SKM-1 treated with dmso at 0.1 percent for 144 hours (cell line): Measurements from ENCODE around the gene LEKR1.
"Not testable (repeated sequence)": the region's sequence is repeated elsewhere in the genome, so short reads cannot be mapped to it uniquely, and the experiment has no call there.

Source experiments
- DNase-seq: peaks from one replicate; lab custom pipeline; 2025; ENCODE audit not compliant: unreplicated experiment; lab: John Stamatoyannopoulos, UW

LEKR1 gene

DNA sequence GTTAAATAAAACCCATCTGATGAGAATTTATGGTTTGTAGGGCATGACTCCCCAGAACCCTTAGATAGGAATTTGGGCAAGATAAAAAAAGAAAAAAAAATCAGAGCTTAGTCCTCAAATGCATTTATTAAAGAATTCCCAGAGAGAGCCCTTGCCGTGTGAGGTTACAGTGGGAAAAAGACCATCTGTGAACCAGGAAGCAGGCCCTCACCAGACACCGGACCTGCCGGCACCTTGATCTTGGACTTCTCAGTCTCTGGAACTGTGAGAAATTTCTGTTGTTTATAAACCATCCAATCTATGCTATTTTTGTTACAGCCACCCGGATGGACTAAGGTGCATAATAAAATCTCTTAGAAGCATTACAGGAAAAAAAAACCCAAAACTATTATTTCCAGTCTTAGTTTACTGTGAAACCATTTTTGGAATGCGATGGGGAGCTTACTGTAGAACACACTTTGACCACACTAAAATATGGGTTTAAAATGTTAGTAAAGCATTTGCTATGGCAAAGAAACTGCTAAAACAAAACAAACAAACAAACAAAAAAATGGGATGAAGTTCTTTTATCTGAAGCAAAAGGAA, 72.2 kb downstream of the LEKR1 start:
- no peak for DNase-seq

DNA sequence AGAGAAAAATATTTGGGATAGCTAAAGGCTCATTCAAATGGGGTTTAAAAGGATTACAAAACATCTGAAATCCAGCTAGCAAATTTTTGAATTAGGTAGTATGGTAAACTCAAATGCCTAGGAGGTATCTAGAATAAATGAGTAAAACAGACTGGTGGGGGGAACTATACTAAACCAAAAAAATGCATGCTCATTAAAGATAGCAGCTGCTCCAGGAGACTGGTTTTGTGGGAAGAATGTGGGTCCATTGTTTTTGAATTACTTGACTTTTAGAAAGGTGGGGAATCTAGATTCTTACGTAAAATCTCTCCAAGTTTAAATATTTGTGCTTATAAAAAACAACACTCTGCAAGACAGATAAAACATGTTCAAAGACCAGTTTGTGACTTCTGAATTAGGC, 73.8 kb downstream of the LEKR1 start:
- no peak for DNase-seq

DNA sequence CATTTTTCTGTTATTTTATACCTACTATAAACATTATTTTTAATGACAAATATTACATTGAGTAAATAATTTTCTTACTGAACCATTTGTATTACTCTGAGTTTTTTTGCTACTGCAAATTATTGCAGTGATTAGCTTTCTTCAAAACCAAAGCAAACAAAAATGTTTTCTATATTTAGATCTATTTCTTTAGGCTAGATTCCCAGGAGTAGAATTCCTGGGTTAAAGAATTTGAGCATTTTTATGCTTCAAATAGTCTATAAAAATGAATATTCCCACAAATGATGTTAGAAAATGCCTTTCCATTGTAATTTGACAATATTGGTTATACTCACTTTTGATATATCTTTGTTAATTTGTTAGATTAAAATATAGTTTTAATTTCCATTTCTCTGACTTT, 76.8 kb downstream of the LEKR1 start:
- no peak for DNase-seq

DNA sequence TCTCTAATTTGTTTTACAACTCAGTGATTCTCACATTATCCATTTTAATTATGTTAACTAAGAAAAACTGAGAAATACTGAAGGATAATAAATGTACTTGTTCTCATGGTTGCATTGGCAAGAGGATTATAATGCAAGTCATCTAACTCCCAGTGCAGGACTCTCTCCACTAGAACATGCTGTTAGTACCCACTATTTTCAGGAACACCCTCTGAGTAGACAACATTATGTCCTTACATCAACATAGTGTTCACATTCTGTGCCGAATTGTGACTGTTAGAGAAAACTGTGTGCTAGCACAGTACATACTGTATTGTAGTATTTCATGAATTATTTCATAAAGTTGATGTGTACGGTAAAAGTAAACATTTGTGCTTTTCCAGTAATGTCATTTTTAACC, 80.1 kb downstream of the LEKR1 start:
- no peak for DNase-seq

DNA sequence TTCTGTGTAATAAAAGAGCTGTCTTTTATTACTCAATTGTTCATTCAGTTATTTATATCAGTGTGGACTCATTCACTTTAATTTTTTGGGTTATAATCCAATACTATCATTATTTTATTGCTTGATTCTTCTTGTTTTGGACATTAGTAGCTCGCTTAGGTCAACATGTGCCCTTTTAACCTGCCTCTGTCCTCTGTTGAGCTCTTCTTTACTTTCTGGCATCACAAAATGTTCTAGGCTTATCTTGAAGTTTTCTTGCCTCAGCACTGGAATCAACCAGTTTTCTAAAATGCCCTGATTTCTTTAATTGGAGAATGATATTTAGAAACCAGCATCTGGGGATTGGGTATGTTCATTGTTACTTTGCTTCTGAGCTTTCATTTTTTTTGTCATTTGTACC, 82.2 kb downstream of the LEKR1 start:
- DNase-seq, result no peak

DNA sequence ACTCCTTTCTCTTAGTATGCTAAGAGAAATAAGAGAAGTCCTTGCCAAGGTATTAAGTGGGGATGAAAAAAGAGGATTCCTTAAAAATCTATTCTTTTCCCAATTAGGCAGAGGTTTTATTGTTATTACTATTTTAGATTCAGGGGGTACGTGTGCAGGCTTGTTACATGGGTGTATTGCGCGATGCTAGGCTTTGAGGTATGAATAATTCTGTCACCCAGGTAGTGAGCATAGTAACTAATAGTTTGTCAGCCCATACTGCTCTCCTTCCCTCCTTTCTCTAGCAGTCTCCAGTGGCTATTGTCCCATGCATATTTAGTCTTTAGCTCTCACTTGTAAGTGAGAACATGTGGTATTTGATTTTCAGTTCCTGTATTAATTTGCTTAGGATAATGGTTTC, 83.9 kb downstream of the LEKR1 start:
- DNase-seq, result no peak

DNA sequence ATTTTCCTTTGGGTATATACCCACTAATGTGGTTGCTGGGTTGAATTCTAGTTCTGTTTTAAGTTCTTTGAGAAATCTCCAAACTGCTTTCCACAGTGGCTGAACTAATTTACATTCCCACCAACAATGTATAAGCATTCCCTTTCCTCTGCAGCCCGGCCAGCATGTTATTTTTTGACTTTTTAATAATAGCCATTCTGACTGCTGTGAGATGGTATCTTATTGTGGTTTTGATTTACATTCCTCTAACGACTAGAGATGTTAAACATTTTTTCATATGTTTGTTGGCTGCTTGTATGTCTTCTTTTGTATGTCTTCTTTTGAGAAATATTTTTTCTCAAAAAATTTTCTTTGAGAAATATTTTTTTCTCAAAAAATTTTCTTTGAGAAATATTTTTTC, 84.7 kb downstream of the LEKR1 start:
- not testable (repeated sequence) for DNase-seq

DNA sequence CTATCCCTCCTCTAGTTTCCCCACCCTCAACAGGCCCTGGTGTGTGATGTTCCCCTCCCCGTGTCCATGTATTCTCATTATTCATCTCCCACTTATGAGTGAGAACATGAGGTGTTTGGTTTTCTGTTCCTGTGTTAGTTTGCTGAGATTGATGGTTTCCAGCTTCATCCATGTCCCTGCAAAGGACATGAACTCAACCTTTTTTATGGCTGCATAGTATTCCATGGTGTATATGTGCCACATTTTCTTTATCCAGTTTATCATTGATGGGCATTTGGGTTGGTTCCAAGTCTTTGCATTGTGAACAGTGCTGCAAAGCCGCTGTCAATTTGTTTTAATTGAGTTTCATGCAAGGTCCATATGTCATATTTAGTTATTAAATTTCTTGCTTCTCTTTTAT, 88.1 kb downstream of the LEKR1 start:
- DNase-seq, result not testable (repeated sequence)

DNA sequence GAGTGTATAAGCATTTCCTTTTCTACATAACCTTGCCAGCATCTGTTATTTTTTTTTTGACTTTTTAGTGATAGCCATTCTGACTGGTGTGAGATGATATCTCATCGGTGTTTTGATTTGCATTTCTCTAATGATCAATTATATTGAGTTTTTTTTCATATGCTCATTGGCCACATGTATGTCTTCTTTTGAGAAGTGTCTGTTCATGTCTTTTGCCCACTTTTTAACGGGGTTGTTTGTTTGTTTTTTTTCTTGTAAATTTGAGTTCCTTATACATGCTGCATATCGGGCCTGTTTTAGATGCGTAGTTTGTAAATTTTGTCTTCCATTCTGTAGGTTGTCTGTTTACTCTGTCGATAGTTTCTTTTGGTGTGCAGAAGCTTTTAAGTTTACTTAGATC, 89.2 kb downstream of the LEKR1 start:
- no peak for DNase-seq

DNA sequence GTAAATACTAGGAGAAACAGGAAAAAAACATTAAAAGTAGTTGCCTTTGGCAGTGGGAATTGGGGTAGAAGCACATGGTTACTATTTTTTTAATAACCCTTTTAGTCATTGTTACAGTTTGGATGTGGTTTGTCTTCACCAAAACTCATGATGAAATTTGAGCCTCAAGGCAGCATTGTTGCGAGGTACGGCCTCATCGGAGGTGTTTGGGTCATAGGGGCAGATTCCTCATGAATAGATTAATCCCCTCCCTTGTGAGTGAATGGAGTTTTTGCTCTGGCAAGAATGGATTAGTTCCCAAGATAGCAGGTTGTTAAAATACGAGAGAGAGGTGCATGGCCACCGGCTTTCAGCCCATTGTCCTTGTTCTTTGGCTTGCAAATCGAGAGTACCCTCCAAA, 92.6 kb downstream of the LEKR1 start:
- DNase-seq, result no peak

DNA sequence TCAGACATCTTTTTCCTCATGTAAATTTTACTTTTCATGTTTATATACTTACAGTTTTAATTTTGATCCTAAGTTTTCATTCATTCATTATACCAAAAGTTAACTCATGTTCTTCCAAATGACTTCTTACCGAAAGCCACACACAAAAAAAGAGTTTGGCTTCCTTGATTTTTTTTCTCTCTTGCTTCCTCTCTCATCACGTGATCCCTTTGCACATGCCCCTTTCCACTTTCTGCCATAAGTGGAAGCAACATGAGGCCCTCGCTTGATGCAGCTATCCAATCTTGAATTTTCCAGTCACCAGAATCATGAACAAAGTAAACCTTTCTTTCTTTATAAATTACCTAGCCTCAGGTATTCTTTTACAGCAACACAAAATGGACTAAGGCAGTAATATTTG, 93.7 kb downstream of the LEKR1 start:
- DNase-seq, result no peak

DNA sequence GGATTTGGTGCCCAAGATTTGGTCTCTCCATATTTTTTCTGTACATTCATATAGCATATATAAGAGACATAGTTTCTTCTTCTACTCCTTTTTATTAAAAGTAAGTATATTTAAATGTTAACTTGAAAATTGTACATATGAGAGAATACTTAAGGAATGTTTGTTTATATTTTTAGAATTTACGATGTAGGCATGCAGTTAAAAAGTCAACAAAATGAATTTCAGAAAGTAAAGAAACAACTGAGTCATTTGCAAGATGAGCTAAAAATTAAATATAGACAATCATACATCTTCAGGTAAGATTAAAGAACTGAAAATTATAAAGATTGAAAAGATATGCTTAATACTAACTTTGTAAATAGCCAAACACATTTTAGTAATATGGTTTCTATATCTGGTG, 94.2 kb downstream of the LEKR1 start:
- DNase-seq, result no peak

DNA sequence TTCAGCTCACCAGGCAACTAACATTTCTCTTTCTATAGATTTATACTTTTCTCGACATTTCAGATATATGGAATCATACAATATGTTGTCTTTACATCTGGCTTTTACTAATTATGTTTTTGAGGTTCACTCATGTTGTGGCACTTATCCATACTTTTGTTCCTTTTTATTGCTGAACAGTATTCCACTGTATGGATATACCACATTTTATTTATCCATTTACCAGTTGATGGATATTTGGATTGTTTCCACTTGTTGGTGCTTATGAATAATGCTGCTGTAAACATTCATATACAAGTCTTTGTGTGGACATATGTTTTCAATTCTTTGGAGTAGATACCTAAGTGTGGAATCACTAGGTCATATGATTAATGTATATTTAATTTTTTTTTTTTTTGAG, 97.2 kb downstream of the LEKR1 start:
- DNase-seq, result no peak

DNA sequence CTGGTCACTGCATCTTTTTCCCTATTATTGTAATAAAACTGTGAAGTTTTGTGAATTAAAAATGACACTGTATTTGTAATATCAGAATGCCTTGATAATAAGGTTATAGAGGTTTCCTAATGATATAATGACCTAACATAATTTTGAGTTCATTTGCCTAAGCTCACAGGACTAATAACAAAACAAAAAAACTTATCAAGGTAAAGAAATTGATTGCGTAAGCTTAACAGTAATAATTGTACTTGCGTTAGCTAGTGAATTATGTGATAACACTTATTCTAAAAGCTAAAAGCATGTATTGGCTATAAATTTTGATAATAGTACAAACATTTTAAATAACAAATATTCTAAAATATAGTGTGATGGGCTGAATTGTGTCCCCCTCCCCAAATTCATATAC, 112.6 kb downstream of the LEKR1 start:
- no peak for DNase-seq

DNA sequence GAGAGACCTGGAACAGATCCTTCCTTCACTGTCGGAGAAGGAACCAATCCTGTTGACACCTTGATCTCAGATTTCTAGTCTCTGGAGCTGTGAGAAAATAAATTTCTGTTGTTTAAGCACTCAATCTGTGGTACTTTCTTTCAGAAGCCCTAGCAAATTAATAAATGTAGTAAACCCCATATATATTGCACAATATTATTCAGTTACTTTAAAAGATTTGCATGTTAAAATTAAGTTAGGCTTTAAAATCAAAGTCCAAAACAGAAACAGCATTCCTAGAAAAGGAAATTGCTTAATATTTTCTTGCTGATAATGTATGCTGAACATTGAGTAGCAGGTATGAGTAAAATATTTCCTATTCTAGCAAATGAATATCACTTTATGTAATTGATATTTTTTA, 113.2 kb downstream of the LEKR1 start:
- DNase-seq, result no peak

DNA sequence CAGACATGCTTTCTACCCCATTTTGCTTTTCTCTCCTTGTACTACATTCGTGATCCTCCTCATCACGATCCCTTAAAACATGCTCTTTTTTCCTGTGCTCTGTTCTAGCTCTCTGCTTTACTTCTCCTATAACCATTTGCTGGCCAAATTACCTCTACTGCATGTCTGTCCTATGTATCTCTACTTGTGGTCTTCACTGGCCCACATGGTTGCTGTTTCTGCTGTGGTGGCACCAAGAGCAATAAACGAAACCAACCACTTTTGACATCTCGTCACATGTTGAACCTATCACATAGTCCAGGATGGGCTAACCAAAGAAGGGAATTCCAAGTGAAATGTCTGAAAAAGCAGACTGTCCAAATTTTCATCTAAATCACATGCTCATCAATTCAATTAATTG, 115.2 kb downstream of the LEKR1 start:
- no peak for DNase-seq

DNA sequence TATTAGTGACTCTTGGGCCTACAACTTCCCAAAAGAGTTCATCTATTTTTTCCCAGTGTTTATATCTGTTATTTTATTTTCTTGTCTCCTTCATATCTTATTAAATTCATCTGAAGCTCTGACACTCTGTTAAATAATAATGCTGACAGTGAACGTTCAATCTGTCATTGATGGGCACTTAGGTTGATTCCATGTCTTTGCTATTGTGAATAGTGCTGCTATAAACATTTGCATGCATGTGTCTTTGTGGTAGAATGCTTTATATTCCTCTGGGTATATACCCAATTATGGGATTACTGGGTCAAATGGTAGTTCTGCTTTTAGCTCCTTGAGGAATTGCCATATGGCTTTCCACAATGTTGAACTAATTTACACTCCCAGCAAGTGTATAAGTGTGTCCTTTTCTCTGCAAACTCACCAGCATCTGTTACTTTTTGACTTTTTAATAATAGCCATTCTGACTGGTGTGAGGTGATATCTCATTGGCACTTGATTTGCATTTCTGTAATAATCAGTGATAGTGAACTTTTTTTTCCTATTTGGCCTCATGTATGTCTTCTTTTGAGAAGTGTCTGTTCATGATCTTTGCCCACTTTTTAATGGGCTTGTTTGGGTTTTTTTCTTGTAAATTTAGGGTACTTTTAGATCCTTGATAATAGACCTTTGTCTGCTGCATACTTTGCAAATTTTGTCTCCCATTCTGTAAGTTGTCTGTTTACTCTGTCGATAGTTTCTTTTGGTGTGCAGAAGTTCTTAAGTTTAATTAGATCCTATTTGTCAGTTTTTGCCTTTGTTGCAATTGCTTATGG, 122.5 kb downstream of the LEKR1 start:
- no peak for DNase-seq

DNA sequence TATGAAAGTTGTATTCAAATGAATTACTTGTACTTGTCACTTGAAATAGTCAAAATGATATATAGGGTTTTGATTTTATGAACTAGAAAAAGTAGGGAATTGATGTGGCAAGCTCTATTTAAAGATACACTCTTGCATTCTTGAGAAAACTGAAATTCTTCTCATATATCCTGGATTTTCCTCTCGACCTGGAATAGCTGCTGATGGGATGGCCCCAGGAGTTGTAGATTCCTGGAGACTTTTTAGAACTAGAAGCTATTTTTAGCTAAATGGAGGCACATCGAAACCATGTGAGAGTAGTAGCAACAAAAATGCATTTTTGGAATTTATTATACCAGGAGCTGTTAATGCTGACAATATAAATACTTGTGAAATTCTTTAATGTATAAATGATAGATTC, 125.9 kb downstream of the LEKR1 start:
- no peak for DNase-seq

DNA sequence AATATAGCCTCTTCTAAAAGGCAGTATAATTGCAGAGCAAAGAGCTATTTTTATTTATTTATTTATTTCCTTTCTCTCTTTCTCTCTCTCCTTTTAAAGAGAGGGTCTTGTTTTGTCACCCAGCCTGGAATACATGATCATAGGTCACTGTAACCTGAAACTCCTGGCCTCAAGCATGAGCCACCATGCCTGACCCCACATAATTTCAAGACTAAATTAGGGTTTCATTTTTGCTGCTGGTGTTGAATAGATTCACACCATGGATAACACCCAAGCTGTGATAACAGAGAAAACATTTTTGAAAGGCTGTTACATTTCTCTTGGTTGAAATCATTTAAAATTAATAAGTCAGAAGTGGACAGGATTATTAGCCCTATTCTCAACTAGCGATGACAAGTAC, 131.6 kb downstream of the LEKR1 start:
- no peak for DNase-seq

DNA sequence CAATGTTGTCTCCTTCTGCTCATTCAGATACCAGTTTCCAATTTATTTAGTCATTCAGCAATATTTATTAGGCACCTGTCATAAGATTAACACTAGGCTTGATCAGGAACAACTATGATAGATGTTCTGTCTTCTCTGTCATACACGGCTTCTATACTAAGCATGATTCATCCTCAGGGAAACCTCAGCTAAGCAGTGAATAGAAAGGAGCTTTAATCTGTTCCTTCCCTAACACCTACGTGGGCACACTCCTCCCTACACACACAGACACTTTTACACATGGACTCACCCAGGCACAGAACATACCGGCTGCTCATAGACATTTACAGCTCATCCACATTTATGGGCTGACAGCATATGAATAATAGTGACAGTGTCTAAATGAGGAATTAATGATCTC, 136.9 kb downstream of the LEKR1 start:
- DNase-seq, result no peak

DNA sequence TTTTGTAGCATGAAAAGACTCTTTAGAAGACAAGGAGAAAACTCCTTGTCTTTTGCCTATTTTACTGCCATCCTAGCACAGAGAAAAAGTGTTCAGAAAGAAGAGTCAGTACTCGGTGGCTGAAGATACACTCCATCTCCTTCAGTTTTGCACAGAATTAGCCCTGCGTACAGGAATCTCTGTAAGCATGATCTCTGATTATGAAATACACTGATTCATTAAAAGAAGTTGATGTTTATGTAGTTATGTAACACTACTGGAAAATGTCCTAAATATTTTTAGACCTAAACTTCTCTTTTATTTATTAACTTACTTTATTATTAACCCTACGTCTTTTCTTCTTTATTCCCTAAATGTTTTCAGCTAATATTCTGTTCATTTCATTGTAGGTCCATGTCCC, 138.4 kb downstream of the LEKR1 start:
- DNase-seq, result no peak

DNA sequence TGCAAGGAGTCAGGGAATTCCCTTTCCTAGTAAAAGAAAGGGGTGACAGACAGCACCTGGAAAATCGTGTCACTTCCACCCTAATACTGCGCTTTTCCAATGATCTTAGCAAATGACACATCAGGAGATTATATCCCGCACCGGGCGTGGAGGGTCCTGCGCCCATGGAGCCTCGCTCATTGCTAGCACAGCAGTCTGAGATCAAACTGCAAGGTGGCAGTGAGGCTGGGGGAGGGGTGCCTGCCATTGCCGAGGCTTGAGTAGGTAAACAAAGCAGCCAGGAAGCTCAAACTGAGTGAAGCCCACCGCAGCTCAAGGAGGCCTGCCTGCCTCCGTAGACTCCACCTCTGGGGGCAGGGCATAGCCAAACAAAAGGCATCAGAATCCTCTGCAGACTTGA, 140.2 kb downstream of the LEKR1 start:
- not testable (repeated sequence) for DNase-seq

DNA sequence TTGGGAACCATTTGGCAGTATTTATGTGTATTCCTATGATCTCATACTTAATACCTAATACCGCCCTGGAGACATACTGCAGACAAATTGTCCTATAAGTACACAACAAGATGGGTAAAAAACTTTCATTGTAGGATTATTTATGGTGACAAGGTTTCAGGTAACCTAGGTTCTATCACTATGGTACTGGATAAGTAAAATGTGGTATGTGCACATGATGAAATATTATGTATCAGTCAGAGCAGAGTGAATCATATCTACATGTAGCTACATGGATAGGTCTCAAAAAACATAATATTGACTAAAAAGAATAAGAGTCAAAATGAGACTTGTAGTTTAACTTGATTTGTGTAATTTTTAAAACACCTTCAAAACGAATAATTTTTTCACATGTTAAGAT, 147.8 kb downstream of the LEKR1 start:
- DNase-seq, result no peak
